Left ventricle myocardium inferior (tissue), 1 donor: Measurements from ENCODE around the gene CLASP2. TPM values are rescaled to one million over a fixed set of nuclear protein-coding genes. Genes with fewer than 3 reads are reported as not detected.

Experiments used
- DNase-seq: peaks from one replicate; pipeline ENCODE4 v3.0.0-alpha.2; 2020
- H3K27ac ChIP-seq: fragments of 200-600 bp; replicated peaks from 2 replicates; pipeline ENCODE4 v1.8.0; 2021
- H3K27me3 ChIP-seq: fragments of 200-600 bp; 2 replicates; pipeline ENCODE4 v1.8.0; 2021; ENCODE audit warnings: low read depth
- H3K36me3 ChIP-seq: fragments of 200-600 bp; 2 replicates; pipeline ENCODE4 v1.8.0; 2021
- H3K4me1 ChIP-seq: fragments of 200-600 bp; 2 replicates; pipeline ENCODE4 v1.8.0; 2021
- H3K4me3 ChIP-seq: fragments of 200-600 bp; 2 replicates; pipeline ENCODE4 v1.8.0; 2021; ENCODE audit warnings: mild to moderate bottlenecking, moderate library complexity
- H3K9me3 ChIP-seq: fragments of 200-600 bp; replicated peaks from 2 replicates; pipeline ENCODE4 v1.8.0; 2021
- CTCF ChIP-seq: fragments of 200-600 bp; IDR thresholded peaks from 2 replicates; pipeline ENCODE4 v1.8.0; 2021; ENCODE audit warnings: antibody characterized with exemption, mild to moderate bottlenecking, borderline replicate concordance
- intact Hi-C: fragments of 100-400 bp; cut with micrococcal nuclease; formaldehyde crosslinking; loops from one replicate; pipeline ENCODE4 v1.11.0; 2022
- total RNA-seq: library from RNA; stranded (reverse); fragmentation: NEBNext Ultra II Directional; extraction: Animal tissue kit (Norgen Biotek cat#: 25700); gene quantifications from one replicate; pipeline ENCODE4 v1.2.1, GENCODE V29; 2021
- donor health status: DM: no; HTN: yes; CAD: no; lungs with severe emphysema.

CLASP2 gene
- total RNA-seq, 1 donor from 2014 or later: 75.0 TPM

DNA sequence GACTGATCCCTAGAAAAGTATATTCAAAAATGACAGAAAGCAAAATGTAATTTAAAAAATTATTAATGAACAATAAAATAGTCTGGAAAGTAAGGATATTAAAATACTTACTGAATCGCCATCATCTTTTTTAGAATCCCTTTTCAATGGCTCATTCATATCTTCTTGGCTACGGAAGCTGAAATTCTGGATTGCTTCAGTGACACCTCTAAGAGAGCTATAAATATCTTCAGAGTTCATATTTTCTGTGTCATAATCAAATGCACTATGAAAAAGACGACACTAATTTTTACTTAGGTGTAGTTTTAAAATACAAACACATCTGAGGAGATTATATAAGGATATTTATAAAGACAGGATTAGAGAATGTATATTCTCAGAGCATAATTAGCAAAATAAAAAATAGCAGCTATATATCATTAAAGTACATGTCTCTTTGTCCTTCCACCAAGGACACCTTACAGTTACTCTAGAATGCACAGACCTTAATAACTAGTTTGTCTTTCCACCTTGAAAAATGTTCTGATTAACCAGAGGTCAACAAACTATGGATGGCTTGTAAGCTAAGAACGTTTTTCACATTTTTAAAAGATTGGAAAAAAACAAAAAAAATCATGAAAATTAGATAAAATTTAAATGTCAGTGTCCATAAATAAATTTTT is 179.2 kb downstream of the CLASP2 start:
- H3K4me3 ChIP-seq: no peak overlapping the region
- DNase-seq: no peak
- no peak for TF ChIP-seq CTCF
- intact Hi-C loops: no loop called here
- H3K27me3 ChIP-seq: no peaks in the 10 kb centered on the region
- no peaks in the 10 kb centered on the region for H3K9me3 ChIP-seq
- peaks cover 26% of the 10 kb centered on the region for H3K4me1 ChIP-seq
- H3K27ac ChIP-seq: peak overlapping the region; percentile 86
- H3K36me3 ChIP-seq: peaks cover 67% of the 10 kb centered on the region

- no peaks in the 10 kb centered on the region for H3K9me3 ChIP-seq
- H3K27me3 ChIP-seq: no peaks in the 10 kb centered on the region
- H3K36me3 ChIP-seq: peaks cover 72% of the 10 kb centered on the region
- DNase-seq: no peak
- no peak for TF ChIP-seq CTCF
- peaks cover 26% of the 10 kb centered on the region for H3K4me1 ChIP-seq
- intact Hi-C loops: no loop called here
- peak overlapping the region; percentile 86 for H3K27ac ChIP-seq
- H3K4me3 ChIP-seq: no peak overlapping the region
These were observed 180.9 kb downstream of the CLASP2 start for GRCh38 chr3:33537133-33537532.

GRCh38 chr3:33526787-33527186 is 191.3 kb downstream of the CLASP2 start:
- peaks cover 39% of the 10 kb centered on the region for H3K9me3 ChIP-seq
- H3K4me3 ChIP-seq: no peak overlapping the region
- peaks cover 2% of the 10 kb centered on the region for H3K4me1 ChIP-seq
- H3K27me3 ChIP-seq: no peaks in the 10 kb centered on the region
- peaks cover 76% of the 10 kb centered on the region for H3K36me3 ChIP-seq
- TF ChIP-seq CTCF: no peak
- no peak for DNase-seq
- intact Hi-C loops: no loop called here
- H3K27ac ChIP-seq: no peak overlapping the region

DNA sequence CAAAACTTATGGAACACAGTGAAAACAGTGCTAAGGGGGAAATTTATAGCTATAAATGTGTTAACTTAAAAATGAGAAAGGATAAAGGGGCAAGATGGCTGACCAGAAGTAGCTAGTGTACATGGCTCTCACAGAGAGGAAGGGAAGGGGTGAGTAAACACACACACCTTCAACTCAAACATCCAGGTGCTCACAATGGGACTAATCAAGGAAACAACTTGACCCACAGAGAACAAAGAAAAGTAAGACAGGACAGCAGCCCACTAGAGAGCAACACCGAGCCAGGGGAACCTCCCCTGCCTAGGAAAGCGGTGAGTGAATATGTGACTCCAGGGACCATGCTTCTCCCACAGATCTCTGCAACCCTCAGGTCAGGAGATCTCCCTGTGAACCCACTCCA is 192.8 kb downstream of the CLASP2 start:
- Histone ChIP-seq H3K9me3 (peaks cover 39% of the 10 kb centered on the region), H3K27me3 (no peaks in the 10 kb centered on the region), H3K36me3 (peaks cover 63% of the 10 kb centered on the region), H3K4me1 (peaks cover 6% of the 10 kb centered on the region), H3K27ac (no peak overlapping the region), H3K4me3 (no peak overlapping the region)
- intact Hi-C loops: no loop called here
- TF ChIP-seq CTCF: no peak
- no peak for DNase-seq

GRCh38 chr3:33523093-33523667 is 194.9 kb downstream of the CLASP2 start:
- H3K4me1 ChIP-seq: peaks cover 6% of the 10 kb centered on the region
- intact Hi-C loops: no loop called here
- H3K4me3 ChIP-seq: no peak overlapping the region
- peaks cover 27% of the 10 kb centered on the region for H3K9me3 ChIP-seq
- H3K27ac ChIP-seq: no peak overlapping the region
- H3K27me3 ChIP-seq: no peaks in the 10 kb centered on the region
- no peak for DNase-seq
- TF ChIP-seq CTCF: no peak
- peaks cover 46% of the 10 kb centered on the region for H3K36me3 ChIP-seq
